T-helper 2 cell treated with Interferon-gamma antibody and Interleukin-4, amounts not matched to agents 100 ng/mL and 5 ng/mL, for 36 hours (primary cell): ENCODE results near the gene FAM170A. TPM values are rescaled to one million over a fixed set of nuclear protein-coding genes. Genes with fewer than 3 reads are reported as not detected.

ENCODE experiments used
- total RNA-seq: library from RNA; stranded (reverse); gene quantifications from 2 replicates; pipeline ENCODE4 v1.2.3, GENCODE V29; 2022

FAM170A gene
- total RNA-seq, 1 donor from 2014 or later, result not detected

Other genes starting within 250 kb of the FAM170A start
- 80.0 and 89.2 TPM in 2 replicates for gene HSD17B4, start 177.1 kb upstream of the FAM170A start, total RNA-seq